ENCODE data around the gene CETP. TPM values are rescaled to one million over a fixed set of nuclear protein-coding genes. Genes with fewer than 3 reads are reported as not detected.

The CETP gene, protein sequence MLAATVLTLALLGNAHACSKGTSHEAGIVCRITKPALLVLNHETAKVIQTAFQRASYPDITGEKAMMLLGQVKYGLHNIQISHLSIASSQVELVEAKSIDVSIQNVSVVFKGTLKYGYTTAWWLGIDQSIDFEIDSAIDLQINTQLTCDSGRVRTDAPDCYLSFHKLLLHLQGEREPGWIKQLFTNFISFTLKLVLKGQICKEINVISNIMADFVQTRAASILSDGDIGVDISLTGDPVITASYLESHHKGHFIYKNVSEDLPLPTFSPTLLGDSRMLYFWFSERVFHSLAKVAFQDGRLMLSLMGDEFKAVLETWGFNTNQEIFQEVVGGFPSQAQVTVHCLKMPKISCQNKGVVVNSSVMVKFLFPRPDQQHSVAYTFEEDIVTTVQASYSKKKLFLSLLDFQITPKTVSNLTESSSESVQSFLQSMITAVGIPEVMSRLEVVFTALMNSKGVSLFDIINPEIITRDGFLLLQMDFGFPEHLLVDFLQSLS
- 0.07 TPM in 1 of 2 replicates, not detected in the other for total RNA-seq (2014; rRNA removed; shearing (Covaris generic))
- not detected in 2 replicates for polyA plus RNA-seq (2014; cell fraction: nucleus; rRNA removed)

DNA sequence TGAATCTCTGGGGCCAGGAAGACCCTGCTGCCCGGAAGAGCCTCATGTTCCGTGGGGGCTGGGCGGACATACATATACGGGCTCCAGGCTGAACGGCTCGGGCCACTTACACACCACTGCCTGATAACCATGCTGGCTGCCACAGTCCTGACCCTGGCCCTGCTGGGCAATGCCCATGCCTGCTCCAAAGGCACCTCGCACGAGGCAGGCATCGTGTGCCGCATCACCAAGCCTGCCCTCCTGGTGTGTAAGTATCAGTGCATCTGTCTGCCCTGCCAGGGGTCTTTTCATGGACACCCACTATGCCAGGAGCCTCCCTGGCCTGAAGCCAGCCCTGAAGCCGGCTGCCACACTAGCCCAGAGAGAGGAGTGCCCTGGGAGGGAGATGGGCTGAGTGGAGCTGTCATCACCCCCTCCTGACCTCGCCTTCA is at the start of gene CETP:
CETP (plus strand) TSS at position 100 of the 431 bp plus-strand sequence; CDS start at position 130, 30 bp downstream.
- no peak for DNase-seq (ENCODE audit: extremely low read depth, low read depth)

DNA sequence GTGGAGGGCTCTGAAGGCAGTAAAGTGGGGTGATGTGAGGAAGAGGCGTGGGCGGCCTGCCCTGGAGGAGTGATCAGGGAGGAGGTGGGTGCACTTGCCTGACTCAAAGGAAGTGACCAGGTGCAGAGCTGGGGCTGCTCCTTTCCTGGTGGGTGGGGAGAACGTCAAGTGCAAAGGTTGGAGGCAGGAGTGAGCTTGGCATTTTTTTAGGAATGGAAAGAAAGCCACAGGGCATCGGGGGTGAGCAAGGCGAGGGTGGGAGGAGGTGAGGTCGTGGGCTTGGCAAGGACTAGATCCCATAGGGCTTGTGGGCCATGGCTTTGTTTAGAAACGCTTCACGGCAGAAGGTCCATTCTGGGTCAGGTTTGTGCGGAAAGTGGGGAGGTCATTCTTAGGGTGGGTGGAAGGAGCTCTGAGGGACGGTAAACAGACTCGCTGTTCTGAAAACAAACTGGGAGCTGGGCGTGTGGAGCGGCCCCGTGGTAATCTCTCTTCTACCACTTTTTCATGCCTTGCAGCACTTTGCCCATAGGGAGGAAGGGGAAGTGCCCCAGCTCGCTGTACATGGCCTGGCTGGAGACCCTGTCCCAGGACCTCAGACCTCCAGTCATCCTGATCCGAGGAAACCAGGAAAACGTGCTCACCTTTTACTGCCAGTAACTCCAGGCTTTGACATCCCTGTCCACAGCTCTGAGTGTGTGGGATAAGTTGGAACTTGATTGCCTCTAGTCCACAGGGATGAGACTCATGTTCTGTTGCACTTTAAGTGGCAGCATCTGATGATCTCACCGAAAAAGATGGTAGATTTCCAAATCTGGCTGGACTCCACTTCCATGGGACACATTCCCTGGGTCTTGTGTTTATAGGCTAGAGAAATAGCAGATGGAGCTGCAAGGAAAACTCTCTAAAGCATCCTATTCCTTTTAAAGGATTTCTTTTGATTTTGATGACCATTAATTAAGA is 48.7 kb upstream of the CETP start:
- DNase-seq (ENCODE audit: extremely low read depth, low read depth): no peak

DNA sequence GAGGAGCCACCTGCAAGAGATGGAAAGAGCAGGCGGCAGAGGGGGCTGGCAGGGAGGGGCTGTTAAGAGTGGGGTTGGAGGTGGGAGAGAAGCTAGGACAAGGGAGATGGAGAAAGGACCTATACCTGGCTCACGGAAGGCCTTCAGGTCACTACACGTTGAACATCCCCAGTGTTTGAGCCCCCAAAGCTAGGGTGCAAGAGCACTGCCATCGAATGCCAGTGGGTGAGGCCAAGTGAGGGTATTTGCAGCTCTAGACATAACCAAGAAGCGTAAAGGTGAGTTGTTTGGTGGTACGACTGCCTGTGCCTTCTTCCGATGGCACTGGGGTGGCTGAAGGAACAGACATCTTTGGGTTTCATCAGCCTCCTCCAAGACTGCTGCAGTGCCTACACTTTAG is 46.9 kb upstream of the CETP start:
- no peak for DNase-seq (ENCODE audit: extremely low read depth, low read depth)

DNA sequence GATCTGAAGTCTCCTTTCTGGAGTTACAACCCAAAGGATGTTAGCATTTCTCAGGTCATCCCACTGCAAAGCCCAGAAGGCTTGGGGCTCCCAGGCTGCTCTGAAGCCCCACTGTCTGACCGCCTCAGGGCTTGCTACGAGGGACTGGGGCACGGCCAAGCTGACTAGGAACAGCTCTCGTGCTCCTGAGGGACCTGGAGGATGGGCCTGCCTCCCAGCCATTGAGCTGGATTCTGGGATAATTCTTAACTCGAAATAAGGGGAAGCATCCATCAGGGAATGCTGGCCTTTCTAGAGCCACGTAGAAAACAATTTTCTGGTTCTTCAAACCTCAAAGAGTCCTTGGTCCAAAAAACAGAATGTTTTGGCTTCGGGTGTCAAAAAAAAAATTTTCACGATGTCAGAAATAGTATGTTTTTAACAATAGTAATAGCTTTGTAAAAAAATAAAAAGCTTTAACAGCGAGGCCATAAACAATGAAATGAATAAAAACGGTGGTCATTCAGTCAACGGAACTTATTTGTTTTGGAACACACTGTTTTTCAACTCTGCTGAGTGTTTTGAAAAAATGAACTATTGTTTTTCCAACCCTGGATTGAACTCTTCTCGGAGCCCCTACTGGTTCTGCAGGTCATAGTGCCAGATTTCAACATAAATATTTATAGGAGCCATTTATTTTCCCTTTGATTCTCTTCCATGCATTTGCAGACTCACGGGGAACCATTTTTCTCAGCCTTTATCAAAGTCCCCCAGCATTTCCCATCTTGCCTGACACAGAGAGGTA is 46.2 kb upstream of the CETP start:
- no peak for DNase-seq (ENCODE audit: extremely low read depth, low read depth)

DNA sequence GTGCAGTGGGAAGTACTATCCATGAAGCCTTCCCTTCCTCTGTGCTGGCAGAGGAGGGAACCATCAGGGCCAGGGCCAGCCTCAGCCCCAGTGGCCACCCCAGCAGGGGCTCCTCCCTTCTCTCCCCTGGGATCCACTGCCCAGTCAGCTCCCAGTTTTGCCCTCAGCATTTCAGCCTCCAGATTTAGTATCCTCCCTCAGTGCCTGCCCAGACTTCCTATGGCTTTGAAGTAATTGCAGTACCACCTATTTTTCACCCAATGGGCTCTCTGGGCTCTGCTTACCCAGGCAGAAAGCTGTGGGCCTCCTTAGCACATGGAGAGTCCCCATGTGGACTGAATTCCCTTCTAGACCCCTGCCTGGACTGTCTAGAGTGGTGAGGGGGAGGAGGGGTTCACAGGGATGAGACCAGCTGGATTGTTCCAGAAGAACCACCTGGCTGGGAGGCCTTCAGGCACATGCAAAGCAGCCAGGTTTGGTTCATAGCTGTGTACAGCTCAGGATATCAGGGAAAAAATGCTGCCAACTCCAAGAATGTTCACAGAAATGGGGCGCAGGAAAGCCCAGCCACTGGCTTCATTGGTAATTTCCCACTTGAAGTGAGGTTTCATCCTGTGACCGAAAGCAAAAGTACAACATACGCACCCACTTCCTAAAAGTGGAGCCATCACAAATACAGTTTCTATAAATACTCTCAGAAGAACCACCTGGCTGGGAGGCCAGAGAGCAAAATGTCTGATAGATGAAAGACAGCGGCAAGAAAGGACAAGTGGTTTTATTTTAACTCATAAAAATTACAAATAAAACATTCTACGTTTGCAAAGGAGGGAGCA is 45.0 kb upstream of the CETP start:
- DNase-seq (ENCODE audit: extremely low read depth, low read depth): no peak

DNA sequence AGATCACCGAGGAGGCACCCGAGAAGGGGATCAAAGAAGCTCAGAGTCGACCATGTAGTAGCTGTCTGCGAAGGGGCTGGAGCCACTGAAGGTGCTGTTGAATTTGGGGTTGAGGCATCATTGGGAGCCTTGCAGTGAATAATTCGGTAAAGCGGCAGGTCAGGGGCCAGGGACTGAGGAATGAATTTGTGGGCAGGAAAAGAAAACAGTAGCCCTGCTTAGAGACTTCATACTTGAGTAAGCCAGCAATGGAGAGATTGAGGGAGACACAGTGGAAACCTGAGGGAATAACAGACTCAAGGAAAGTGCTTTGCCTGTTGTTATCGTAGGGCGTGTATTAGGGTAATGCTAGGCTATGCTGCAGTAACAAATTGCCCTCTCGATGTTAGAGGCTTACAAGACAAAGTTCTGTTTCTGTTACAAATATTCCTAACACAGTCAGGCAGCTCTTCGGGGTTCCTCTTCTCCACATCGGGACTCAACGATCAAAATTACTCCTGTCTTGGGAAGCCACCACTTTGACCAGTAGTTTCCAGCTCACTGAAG is 43.2 kb upstream of the CETP start:
- DNase-seq (ENCODE audit: extremely low read depth, low read depth): no peak

DNA sequence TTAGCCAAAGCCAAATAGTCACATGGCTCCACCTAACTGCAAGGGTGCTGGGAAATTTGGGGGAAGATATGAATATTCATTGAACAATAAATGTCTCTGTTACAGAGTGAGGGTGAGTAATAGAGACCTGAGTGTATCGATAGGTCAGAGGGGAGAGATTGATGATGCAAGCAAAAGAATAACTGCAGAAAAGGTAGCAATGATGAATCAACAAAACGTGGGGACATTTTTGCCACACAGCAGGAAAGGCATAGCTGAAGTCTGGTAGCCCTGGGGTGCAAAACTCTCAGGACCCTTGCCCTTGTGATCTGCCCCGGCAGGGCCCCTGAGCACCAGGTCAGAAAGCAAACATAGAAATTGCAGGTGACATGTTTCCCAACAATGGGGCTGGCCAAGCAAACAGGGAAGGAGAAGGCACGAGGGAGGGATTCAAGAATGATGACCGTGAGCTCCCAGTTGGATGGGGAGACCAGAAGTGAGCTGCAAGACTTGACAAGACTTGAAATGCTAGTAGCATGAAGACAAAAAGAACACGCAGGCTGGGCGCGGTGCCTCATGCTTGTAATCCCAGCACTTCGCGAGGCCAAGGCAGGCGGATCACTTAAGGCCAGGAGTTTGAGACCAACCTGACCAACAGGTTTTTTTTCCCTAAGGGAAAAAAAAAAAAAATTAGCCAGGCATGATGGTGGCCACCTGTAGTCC is 42.5 kb upstream of the CETP start:
- no peak for DNase-seq (ENCODE audit: extremely low read depth, low read depth)

DNA sequence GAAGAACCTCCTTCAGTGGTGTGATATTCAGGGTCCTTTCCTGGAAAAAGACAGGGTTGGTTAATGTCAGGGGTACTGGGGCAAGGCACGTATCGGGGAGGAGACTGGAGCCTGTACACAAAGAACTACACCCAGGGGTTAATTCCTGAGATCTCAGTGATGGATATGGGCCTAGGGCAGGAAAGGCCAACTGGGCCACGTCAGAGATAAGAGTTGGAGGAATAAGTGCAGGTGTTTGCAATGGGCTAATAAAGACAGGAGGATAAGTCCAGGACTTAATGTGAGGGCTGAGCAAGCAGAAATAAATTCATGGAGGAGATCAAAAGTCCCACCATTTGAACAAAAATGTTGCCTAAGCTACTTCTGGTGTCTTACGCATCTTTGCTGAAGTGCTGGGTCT is 40.2 kb upstream of the CETP start:
- DNase-seq (ENCODE audit: extremely low read depth, low read depth): no peak

DNA sequence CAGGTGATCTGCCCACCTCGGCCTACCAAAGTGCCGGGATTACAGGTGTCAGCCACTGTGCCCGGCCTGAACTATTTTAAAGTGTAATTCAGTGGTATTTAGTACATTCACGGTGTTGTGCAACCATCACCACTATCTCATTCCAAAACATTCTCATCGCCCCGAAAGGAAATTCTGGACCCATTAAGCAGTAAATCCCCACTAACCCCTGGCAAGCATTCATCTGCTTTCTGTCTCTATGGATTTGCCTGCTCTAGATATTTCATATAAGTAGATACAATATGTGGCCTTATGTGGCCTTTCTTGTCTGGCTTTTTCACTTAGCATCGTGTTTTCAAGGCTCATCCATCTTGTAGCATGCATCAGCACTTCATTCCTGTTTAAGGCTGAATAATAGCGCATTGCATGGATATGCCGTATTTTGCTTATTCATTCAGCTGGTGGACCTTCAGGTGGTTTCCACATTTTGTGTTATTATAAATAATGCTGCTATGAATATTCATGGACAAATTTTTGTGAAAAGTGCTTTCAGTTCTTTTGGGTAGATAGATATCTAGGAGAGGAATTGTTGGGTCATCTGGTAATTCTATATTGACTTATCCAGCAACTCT is 38.2 kb upstream of the CETP start:
- no peak for DNase-seq (ENCODE audit: extremely low read depth, low read depth)

DNA sequence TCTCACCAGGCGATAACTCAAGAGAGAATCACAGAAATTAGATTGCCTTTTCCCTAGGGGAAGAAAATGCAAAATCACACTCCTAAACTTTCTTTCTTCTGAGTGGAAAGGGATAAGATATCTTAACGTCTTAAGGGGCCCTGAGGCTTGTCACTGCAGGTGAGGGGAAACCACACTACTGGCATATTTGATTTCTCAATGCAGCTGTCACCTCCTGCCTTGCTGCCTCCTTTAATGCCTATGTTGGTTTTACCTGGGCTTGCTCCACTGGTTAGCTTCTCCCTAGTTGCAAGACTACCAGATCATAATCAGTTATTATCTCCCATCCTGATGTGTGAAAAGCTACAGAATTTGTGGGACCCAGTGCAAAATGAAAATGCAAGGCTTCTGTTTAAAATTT is 34.3 kb upstream of the CETP start:
- DNase-seq (ENCODE audit: extremely low read depth, low read depth): no peak

DNA sequence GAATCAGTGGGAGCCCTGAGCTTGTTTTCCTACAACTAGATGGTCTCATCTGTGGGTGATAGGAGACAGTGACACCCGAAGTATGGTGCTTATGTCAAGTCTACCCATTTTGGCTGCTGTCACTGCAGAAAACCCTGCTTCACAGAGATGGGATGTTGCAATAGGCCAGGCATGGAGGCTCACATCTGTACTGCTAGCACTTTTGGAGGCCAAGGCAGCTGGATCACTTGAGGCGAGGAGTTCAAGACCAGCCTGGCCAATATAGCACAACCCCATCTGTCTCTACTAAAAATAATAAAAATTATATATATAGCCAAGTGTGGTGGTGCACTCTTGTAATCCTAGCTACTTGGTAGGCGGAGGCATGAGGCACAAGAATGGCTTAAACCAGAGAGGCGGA is 32.1 kb upstream of the CETP start:
- no peak for DNase-seq (ENCODE audit: extremely low read depth, low read depth)

DNA sequence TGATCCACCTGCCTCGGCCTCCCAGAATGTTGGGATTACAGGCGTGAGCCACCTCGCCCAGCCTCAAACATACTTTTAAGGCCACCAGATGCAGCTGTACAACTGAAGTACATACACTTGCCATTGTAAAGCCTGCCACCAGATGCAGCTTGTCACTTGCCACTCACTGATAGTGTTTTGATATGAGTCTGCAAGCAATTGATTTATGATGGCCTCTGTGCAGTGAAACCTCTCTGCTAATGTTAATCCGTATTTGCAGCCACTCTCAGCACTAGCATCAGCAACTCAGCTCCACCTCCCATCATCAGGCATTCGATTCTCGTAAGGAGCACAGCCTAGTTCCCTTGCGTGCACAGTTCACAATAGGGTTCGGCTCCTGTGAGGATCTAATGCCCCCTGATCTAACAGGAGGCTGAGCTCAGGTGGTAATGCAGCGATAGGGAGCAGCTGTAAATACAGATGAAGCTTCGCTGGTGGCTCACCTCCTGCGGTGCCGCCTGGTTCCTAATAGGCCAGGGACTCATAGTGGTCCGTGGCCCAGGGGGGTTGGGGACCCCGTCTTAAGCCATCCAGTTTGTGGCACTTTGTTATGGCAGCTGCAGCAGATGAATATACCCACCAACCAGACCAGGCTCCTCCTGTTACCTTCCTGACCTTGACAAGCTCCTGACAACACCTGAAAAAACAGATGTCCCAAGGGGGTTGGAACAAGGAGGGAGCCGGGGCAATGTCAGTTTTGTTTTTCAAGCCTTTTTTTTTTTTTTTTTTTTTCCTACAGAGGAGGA is 31.1 kb upstream of the CETP start:
- DNase-seq (ENCODE audit: extremely low read depth, low read depth): no peak

DNA sequence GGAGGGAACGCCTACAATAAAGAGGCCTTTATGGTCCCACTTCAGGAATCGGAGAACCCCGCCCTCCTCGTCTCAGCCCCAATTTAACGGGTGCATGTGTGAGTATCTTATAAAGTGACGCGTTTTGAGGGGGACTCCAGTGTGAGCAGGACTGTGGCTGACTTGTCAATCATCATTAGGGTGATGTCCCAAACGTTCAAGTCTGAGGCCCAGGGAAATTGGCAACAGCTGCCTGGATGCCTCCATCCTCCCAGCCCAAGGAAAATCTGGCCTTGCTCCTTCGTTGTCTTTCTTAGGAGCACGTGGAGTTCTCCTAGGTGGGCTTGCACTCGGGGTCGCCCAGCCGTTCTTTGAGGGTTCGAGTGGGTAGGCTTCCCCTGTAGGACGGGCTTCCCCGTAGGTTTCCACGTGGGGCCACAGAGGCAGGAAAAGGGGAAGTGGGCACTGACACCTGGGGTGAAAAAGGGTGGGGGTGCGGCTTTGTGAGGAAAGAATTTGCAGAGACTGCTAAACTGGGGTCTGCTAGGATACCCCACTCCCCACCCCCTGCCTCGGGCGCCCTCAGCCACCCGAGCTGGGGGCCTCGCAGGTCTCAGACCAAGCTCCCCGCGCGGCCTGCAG is 30.4 kb upstream of the CETP start:
- DNase-seq (ENCODE audit: extremely low read depth, low read depth): no peak

DNA sequence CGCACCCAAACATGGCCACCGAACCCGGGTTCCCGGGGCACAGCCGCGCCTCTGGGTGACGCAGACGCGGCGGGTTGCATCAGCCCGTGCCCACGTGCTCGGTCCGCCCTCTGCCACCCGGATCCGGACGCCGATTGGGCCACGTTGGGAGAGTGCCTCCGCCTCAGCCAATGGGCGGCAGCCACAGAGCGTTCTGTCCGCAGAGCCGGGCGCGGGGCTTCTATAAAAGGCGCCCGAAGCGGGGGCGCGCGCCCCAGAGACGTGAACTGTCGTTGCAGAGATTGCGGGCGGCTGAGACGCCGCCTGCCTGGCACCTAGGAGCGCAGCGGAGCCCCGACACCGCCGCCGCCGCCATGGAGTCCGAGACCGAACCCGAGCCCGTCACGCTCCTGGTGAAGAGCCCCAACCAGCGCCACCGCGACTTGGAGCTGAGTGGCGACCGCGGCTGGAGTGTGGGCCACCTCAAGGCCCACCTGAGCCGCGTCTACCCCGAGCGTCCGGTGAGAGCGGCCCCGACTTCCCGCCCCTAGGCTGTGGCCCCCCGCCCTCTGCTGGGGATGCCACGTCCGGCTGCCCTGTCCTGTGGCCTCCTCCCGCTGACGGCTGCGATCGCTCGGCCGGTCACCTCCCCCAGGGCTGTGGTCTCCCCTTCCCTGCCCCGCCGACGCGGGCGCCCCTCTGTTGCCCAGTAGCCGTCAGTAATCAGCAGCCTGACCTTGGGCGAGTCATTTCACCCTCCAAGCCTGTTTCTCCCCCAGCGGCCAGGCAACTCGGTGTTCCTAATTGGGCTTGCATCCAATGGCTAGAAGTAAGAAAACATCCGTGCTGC is 29.6 kb upstream of the CETP start, which contains the start of gene HERPUD1:
HERPUD1 (plus strand) TSS at position 251 of the 829 bp plus-strand sequence; CDS start at position 354, 103 bp downstream.
- DNase-seq (ENCODE audit: extremely low read depth, low read depth): peak; percentile 100

DNA sequence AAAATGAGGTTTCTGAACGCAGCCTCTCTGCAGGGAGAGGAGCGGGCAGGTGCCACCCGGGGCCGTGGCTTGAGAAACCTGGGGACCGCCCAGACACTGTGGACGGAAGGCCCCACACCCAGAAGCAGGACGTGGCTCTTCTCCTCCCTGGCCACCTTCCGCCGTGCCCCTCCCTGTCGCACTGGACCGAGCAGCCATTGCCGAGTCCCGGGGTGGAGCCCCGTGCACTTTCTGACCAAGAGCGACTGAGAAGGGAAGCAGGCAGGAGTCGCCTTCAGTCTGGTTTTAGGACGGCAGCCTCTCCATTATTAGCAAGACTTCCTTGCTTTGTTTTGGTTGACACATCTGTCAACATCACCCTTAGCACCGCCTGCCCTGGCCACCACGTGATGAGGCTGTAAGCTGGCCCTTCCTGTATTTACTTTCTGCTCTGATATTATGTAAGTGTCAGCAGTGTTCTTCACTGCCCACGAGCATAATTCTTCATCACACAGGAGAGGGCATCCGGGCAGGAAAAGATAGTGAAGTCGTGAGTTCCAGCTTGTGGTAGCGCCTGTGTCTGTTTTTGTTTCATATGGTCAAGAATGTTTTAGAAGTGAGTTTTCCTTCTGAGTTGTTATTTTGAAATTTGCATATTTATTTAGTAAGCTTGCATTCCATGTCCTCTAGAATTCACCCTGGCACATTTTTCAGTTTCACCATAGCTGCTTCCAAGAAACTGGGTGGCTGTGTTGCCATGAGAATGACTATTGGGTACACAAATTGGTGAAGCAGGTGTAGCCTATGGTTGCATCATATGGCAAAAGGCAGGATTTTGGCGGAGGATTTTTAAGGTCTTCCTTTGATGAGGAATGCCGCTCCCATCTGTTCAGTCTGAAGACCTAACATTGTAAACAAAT is 28.8 kb upstream of the CETP start:
- DNase-seq (ENCODE audit: extremely low read depth, low read depth): peak; percentile 83
